ENCODE results near the gene PLCB3.
"Not testable (repeated sequence)": the region's sequence is repeated elsewhere in the genome, so short reads cannot be mapped to it uniquely, and the experiment has no call there.

The PLCB3 gene

DNA sequence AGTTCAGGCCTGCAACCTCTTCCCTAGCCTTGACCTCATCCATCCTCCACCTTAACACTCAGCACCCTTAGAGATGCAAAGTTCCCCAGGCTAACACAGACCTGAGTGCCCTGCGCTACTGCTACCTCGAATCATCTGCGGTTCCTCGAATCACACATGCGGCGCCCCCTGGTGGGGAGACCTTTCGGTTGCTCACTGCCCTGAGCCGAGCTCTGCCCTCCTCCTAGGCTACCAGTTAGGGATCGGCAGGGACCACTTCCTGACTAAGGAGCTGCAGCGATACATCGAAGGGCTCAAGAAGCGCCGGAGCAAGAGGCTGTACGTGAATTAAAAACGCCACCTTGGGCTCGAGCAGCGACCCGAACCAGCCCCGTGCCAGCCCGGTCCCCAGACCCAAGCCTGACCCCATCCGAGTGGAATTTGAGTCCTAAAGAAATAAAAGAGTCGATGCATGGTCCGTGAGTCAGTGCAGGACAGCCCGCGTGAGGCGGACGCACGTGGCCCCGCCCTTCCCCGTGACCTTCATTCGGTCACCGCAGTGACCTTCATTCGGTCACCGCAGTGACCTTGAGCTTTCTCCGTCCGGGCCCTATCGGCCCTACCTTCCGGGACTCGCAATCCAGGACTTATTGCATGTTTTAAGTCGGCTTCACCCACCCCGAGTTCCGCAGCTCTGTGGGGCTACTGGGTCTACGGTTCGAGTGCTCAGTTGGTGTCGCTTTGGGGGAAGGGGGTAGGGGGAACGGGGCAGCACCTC lies 53.2 kb downstream of the PLCB3 start:
- DNase-seq (ENCODE audit: low spot score), result peak; percentile 88

DNA sequence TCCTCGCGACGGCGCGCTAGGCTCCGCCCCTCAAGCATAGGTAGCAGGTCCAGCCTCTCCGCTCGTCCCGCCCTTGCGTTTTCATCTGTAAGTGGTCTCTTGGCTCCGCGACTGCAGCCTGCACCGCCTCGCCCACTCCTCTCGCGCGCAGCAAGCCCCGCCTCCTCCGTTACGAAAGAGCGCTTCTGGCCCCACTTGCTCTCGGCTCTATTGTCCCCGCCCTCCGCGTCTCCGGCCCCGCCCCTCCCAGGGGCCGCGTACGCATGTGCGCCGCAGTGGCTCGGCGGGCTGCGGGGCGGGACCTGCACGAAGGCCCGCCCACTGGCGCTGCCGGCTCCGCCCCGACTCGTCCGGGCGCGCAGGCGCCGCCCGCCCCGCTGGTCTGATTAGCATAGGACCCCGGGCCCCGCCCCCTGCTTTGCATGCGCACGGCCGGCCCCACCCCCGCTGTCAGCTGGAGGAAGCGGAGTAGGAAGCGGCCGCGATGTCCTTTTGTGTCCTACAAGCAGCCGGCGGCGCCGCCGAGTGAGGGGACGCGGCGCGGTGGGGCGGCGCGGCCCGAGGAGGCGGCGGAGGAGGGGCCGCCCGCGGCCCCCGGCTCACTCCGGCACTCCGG lies 53.9 kb downstream of the PLCB3 start, which contains the start of gene ESRRA:
Gene ESRRA, plus strand, starts transcription at position 450 of the 616 bp plus-strand sequence. CDS start 1,656 bp downstream, outside the sequence.
- peak; percentile 99 for DNase-seq (ENCODE audit: low spot score)

DNA sequence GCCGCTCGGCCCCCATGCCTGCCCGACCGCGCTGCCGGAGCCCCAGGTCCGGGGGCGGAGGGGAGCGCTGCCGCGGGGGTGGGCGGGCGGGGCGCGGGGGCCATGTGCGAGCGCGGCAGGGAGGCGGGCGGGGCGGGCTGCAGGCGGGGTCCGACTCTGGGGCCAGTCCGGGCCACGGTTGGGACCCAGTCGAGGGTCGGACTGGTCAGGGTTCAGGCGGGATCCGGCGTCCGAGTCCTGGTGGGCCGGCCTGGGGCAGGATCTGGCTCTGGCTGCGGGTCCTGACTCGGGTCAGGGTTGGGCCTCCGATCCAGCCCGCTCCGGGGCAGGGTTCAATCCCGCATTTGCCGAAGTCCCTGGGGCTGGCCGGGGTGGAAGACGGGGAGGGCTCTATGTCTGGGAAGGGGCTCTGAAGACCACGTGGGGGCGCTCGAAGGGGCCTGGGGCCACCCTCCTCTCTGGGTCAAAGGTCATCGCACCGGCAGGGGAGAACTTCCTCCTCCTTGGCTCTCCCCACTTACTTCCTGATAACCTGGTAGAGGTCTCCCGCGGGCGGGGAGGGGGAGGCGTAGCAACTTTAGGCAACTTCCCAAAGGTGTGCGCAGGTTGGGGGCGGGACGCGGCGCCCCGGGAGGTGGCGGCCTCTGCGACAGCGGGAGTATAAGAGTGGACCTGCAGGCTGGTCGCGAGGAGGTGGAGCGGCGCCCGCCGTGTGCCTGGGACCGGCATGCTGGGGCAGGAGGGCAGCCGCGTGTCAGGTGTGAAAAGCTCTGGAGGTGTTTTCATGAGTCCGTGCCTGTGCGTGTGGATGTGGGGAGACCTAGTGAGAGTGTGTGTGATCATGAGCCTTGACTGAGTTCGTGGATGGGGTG lies 54.6 kb downstream of the PLCB3 start:
- no peak for DNase-seq (ENCODE audit: low spot score)

DNA sequence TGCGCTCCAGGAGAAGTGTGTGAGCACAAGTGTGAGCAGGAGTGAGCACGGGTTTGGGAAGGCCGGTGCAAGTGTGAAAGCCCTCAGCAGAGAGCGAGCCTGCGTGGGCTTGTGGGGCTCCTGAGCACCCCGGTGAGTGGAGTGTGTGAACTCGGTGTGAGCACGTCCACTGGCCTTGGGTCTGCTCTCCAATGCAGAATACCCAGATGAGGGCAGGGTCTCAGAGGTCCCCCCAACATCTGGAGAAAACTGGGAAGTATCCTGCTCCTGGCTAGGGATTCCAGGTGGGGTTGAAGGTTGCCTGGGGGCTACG lies 55.2 kb downstream of the PLCB3 start:
- no peak for DNase-seq (ENCODE audit: low spot score)

DNA sequence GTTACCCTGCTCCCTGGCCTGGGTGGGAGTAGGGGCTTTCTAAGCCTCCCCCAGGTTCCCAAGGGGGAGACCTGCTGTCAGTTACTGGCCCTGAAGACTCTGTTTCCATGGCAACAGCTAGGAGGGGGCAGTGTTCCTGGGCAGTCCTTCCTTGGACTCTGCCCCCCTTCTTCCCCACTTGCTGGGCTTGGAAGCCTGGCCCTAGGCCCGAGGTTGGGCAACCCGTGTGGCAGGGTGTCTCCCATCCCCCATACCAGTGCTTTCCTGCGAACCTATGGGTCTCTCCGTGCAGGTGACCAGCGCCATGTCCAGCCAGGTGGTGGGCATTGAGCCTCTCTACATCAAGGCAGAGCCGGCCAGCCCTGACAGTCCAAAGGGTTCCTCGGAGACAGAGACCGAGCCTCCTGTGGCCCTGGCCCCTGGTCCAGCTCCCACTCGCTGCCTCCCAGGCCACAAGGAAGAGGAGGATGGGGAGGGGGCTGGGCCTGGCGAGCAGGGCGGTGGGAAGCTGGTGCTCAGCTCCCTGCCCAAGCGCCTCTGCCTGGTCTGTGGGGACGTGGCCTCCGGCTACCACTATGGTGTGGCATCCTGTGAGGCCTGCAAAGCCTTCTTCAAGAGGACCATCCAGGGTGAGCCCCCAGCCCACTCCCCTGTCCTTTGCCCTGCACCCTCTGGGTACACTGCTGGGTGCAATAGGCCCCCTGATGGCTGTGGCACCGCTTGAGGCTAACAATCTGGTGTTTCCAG lies 55.7 kb downstream of the PLCB3 start:
- DNase-seq (ENCODE audit: low spot score), result no peak

DNA sequence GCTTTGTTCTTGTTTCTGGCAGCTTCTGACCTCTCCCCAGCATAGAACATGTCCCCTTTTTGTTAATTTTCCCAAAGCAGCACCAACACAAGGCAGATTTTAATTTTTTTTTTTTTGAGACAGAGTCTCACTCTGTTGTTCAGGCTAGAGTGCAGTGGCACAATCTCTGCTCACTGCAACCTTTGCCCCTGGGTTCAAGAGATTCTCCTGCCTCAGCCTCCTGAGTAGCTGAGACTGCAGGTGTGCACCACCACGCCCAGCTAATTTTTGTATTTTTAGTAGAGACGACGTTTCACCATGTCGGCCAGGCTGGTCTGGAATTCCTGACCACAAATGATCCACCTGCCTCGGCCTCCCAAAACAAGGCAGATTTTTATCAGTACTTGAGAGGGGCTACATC lies 56.5 kb downstream of the PLCB3 start:
- not testable (repeated sequence) for DNase-seq (ENCODE audit: low spot score)

DNA sequence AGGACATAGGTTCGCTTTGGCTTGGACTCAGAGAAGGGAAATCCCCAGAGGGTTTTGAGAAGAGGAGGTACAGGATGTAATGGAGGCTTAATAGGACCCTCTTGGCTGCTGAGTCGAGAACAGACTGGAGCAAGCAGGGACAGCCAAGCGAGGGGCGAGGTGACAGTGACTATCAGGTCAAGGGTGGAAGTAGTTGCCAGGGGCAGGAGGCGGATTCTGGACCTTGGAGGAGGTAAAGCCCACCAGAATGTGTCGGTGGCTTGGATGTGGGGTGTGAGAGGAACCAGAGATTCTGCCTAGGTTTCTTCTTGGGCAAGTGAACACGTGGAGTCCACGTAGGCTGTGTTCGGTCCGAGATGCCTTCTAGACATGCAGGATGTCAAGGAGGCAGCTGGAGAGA lies 61.6 kb downstream of the PLCB3 start:
- DNase-seq (ENCODE audit: low spot score), result no peak

DNA sequence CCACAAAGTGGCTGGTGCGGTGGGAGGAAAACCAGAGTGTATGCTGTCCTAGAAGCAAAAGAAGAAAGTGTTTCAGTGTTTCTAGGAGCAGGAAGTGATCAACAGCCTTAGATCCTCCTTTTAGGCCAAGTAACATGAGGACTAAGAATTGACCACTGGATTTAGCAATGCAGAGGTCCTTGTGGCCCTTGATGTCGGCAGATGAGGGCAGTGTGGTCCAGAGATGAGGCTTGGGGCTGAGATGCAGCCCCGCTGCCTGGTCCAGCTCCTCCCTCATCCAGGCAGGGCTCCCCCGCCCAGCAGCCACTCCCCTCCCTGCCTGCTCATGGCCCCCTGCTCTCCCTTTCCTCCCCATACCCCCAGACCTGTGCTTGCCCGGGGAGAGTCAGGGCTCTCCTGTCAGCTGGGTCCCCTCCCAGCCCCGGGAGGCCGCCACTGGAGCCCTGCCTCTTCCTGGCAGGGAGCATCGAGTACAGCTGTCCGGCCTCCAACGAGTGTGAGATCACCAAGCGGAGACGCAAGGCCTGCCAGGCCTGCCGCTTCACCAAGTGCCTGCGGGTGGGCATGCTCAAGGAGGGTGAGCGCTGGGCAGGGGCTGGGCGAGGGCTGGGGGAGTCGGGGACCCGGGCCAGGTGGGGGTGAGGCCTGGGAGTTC lies 62.3 kb downstream of the PLCB3 start:
- no peak for DNase-seq (ENCODE audit: low spot score)

DNA sequence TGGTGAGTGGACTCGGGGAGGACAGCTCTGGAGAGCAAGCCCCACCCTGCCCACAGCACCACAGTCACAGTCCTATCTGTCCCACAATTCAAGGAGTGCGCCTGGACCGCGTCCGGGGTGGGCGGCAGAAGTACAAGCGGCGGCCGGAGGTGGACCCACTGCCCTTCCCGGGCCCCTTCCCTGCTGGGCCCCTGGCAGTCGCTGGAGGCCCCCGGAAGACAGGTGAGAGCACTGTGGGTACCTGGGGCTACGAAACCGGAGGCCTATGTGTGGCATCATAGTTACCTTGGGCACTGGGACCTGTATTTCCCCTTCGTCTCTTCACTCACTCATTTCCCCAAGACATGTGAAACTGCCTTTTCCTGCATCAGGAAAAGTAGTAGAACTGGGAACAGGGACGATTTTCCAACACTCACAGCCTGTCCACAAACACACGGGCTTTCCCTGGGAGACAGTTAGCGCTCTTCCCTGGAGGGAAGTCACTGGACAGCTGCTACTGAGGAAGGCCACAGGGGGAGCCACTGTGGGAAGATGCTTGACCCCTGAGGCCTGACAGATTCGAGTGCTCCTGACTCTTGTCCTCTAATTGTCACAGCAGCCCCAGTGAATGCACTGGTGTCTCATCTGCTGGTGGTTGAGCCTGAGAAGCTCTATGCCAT lies 62.9 kb downstream of the PLCB3 start:
- no peak for DNase-seq (ENCODE audit: low spot score)

DNA sequence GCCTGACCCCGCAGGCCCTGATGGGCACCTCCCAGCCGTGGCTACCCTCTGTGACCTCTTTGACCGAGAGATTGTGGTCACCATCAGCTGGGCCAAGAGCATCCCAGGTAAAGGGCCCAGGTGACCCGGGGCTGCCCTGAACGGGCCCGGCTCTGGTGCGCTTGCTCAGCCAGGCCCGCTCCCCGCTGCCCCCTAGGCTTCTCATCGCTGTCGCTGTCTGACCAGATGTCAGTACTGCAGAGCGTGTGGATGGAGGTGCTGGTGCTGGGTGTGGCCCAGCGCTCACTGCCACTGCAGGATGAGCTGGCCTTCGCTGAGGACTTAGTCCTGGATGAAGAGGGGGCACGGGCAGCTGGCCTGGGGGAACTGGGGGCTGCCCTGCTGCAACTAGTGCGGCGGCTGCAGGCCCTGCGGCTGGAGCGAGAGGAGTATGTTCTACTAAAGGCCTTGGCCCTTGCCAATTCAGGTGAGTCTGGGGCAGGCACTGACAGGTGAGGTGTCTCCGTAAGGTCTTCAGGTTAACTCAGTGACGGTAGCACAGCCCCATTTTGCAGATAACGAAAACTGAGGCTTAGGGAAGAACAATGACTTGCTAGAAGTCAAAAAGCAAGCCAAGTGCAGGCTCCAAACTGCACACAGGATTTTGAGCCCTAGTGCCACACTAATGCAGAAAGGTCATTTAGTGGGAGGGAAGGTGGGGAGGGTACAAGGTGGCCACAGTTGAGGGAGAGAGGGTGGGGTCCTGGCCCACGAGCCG lies 63.7 kb downstream of the PLCB3 start:
- DNase-seq (ENCODE audit: low spot score), result no peak

DNA sequence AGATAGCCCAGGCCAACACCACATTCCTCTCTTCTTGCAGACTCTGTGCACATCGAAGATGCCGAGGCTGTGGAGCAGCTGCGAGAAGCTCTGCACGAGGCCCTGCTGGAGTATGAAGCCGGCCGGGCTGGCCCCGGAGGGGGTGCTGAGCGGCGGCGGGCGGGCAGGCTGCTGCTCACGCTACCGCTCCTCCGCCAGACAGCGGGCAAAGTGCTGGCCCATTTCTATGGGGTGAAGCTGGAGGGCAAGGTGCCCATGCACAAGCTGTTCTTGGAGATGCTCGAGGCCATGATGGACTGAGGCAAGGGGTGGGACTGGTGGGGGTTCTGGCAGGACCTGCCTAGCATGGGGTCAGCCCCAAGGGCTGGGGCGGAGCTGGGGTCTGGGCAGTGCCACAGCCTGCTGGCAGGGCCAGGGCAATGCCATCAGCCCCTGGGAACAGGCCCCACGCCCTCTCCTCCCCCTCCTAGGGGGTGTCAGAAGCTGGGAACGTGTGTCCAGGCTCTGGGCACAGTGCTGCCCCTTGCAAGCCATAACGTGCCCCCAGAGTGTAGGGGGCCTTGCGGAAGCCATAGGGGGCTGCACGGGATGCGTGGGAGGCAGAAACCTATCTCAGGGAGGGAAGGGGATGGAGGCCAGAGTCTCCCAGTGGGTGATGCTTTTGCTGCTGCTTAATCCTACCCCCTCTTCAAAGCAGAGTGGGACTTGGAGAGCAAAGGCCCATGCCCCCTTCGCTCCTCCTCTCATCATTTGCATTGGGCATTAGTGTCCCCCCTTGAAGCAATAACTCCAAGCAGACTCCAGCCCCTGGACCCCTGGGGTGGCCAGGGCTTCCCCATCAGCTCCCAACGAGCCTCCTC lies 64.6 kb downstream of the PLCB3 start:
- DNase-seq (ENCODE audit: low spot score), result not testable (repeated sequence)

DNA sequence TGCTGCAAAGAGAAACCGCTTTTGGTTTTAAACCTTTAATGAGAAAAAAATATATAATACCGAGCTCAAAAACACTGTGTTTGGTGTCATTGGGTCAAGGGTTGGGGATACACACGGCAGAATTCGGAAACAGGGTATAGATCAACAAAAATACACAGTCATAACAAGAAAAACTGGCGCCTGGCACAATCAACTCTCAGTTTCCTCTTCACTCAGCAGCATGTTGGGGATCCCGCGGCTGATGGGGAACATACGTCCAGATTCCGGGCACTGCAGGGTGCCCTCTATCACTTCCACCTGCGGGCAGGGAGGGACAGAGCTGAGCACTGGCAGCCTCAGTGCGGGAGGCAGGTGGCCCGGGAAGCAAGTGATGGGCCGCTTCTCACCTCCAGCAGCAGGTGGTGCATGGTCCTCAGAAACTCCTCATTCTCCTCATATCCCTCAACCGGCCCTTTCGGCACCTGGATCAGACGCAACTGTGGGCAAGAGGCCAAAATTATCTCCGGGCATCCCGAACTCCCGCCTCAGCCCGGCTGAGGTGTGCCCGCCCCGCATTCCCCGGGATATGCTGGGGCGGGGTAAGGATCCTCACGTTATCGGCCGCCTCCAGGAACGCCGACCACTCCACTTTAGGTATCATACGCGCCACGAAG lies 65.5 kb downstream of the PLCB3 start:
- DNase-seq (ENCODE audit: low spot score), result no peak

DNA sequence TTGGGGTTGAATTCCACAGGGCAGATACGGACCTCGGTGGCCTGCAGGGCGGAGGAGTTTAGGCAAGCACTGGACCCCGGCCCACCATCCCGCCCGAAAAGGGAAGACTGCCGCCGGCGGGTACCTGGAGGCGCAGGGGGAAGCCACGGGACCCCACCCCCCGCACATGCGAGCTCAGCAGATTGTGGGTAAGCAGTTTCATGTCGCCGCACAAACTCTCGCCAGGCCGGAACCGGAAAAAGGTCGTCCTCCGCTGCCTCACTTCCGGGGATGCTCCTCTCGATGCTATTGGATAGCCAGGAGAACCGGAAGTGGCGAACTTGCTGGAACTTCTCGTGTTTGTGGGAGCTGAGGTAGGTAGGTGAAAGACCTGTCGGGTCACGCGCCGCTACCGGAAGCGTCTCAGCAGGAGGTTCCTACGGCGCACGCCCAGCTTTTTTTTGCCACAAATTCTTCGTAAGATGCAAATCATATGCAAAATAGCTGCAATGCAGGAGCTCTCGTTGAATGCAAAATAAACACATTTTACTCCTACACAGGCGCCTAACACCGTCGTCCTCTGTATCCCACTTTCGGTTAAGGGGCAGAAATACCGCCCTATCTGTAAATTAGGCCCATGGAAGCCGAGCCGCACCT lies 66.1 kb downstream of the PLCB3 start, which contains the start of gene TRMT112:
Gene TRMT112, minus strand, starts transcription at position 235 of the 636 bp plus-strand sequence. Its CDS starts 33 bp downstream, at position 202.
- peak; percentile 88 for DNase-seq (ENCODE audit: low spot score)

DNA sequence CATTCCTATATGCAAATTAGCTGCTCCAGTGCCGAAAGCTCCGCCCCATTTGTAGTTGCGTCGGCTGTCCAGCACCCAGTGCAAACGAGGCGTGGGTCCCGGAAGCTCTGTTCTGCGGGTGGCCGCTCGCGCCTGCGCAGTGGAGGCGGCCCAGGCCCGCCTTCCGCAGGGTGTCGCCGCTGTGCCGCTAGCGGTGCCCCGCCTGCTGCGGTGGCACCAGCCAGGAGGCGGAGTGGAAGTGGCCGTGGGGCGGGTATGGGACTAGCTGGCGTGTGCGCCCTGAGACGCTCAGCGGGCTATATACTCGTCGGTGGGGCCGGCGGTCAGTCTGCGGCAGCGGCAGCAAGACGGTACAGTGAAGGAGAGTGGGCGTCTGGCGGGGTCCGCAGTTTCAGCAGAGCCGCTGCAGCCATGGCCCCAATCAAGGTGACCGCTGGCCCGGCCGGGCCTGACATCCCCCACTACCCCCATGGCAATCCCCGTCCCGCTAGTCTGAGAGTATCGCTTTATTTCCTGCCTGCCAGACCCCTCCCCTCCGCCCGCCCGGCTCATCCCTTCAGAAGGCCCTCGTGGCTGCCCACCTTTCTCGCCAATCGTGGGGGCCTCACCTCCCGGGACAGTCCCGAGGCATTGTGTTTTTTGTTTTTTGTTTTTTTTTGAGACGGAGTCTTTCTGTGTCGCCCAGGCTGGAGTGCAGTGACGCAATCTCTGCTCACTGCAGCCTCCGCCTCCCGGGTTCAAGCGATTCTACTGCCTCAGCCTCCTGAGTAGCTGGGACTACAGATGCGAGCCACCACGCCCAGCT lies 66.8 kb downstream of the PLCB3 start, which contains the start of gene PRDX5:
Gene PRDX5, plus strand, starts transcription at position 161 of the 805 bp plus-strand sequence. Its CDS starts 95 bp downstream, at position 256.
- DNase-seq (ENCODE audit: low spot score), result peak; percentile 95
